ENCODE results near the gene EOLA2. TPM values are rescaled to one million over a fixed set of nuclear protein-coding genes. Genes with fewer than 3 reads are reported as not detected.
"Not testable (repeated sequence)": the region's sequence is repeated elsewhere in the genome, so short reads cannot be mapped to it uniquely, and the experiment has no call there.

The EOLA2 gene
- 10 to 100 TPM; 24.2 to 34.0 TPM for total RNA-seq

DNA sequence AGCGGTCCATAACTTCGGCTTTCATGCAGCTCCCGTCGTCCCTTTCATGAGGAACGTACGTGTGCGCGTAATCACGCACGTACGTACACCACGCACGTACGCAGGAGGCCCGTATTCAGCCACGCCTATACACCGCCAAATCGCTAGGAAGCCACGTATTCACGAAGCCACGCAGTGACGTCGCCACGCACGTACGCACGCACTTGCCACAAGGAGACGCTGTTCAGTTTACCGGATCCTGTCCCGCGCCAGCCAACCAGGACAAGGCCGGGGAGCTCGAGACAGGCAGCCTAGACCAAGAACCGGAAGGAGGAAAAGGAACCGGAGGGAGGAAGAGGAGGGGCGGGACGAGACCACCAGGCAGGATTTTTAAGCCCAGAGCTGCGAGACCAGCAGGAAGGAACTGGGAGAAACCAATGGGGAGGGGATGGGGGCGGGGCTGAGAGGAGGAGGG is at the start of gene EOLA2:
Gene EOLA2, minus strand, starts transcription at position 65 of the 454 bp plus-strand sequence. CDS start 4,617 bp downstream, outside the sequence.
- H3K9me3 Mint-ChIP-seq: no peaks in the 10 kb centered on the region
- peak; percentile 73 to 79 for ATAC-seq
- H3K27ac Mint-ChIP-seq: peak within 1 kb of the TSS; percentile 95 to 99
- peak; percentile 80 to 94 for DNase-seq (ENCODE audit: low spot score in 2 of 2)
- H3K36me3 Mint-ChIP-seq: peaks cover 0 to 5% of the 10 kb centered on the region in 2 donors

DNA sequence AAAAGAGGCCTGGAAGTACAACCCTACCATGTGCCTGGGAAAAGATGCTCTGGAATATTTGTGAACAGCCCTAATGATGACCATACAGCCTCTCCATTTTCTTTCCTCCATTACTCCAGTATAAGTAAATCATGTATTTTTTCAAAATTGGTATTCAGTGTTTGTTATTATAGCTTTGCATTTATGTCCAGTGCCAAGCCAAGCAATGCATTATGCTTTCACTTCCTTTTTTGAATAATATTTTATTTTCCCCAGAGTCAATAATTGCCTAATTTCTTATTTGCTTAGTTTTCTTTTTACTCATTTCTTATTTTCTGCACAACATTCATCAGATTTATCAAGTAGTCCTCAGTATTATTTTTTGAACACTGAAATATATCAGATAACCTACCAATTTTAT is 49.3 kb upstream of the EOLA2 start:
- DNase-seq (ENCODE audit: low spot score in 2 of 2) (no peak), ATAC-seq (no peak)
- H3K36me3 Mint-ChIP-seq: peaks cover 0 to 1% of the 10 kb centered on the region in 2 donors
- H3K27ac Mint-ChIP-seq: no peak overlapping the region
- H3K9me3 Mint-ChIP-seq: no peaks in the 10 kb centered on the region

DNA sequence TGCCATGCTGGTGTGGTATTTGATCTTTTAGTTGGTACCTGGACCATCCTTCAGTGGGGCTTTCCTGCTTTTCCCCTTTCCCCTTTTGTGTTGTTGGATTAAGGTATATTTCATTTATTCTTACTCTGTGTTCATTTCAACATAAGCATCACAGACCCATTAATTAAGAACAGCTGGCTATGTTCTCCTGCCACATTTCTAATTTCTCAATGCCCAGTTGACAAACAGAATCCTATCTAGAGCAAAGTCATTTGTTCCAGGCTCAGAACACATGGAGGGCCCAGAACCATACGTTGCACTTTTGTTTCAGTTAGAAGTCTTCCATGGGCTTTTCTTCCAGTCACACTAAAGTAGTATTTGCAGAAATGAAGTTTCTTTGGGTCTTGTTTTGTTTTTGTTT is 46.1 kb upstream of the EOLA2 start:
- no peak for DNase-seq (ENCODE audit: low spot score in 2 of 2)
- Mint-ChIP-seq H3K27ac (no peak overlapping the region), H3K36me3 (no peaks in the 10 kb centered on the region), H3K9me3 (no peaks in the 10 kb centered on the region)
- no peak for ATAC-seq

DNA sequence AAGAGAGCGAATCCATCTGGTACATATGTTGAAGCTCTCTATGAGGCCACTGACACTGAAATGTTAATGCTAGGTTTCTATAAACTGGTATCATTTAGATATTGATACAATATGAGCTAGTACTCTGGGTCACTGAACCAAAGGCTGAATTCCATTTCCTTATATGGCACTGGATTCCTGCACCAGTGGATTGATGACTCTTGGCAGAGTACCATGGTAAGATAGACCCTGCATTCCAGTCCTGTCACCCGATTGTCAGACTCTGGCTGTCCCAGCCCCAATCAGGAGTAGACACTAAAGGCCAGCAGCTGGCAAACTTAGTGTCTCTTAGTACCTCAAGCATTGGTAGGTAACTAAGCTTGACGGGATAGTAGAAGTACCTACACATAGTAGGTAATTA is 44.0 kb upstream of the EOLA2 start:
- ATAC-seq (no peak), DNase-seq (ENCODE audit: low spot score in 2 of 2) (no peak)
- Mint-ChIP-seq H3K36me3 (no peaks in the 10 kb centered on the region), H3K9me3 (no peaks in the 10 kb centered on the region), H3K27ac (no peak overlapping the region)

DNA sequence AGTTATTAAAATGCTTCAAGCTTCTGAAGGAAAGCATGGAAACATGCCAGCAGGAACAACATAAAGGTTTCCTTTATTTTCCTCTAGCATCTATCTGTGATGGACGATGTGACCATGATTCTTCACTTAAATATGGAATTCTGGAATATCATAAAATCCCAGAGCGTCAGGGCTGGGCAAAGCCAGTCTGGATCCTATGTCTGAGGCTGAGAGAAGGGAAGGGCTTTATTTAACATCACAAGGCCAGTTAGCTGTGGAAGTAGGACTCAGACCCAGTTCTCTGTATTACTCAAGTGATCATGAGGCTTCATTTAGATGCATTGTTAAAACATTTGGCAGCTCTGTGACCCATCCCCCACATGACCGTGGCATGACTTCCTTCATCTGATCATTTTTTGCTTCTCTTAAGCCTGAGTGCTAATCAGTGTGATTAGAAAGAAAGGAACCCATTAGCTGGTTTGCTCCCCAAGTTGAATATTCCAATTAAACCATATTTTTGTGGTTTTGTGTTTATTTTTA is 40.9 kb upstream of the EOLA2 start:
- no peaks in the 10 kb centered on the region for H3K9me3 Mint-ChIP-seq
- DNase-seq (ENCODE audit: low spot score in 2 of 2) (no peak), ATAC-seq (no peak)
- H3K27ac Mint-ChIP-seq: no peak overlapping the region
- H3K36me3 Mint-ChIP-seq: no peaks in the 10 kb centered on the region

DNA sequence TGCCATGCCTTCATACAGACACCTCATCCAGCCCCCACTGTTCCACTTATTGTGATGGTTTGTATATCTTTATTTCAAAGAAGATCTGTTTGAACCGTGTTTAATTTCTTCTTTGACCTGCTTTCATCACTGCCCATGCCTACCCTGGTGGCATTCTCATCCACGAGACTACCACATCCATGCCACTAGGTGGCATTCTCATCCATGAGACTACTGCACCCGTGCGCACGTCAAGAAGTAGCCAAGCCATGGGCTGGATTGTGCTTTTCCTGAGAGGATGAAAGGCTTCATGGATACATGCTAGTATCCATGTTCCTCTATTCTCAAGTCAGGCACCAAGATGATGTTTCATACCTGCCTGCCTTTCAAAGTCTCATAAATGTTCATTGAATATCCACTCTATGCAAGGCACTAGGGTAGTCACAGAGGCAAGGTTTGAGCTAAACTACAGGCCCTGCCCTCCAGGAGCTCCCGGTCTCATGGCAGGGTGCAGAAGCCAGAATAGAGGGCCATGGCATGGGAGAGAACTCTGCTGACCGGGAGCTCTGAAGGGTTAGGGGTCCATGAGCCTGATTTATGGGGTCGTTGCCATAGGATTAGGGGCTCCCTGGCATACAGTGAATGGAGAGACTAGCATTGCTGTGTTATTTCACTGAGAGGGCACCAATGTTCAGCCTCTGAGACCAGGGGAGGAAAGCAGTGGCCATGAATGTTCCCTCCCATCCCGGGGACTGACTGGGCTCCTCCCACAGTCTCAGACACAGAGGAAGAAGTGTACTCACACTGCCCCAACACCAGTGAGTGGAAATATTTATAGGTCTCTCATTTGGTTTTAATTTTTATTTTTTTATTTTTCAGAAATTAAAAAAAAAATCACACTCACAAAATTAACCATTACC is 24.8 kb upstream of the EOLA2 start:
- Mint-ChIP-seq H3K27ac (no peak overlapping the region), H3K9me3 (no peaks in the 10 kb centered on the region), H3K36me3 (no peaks in the 10 kb centered on the region)
- DNase-seq (ENCODE audit: low spot score in 2 of 2) (peak in 1 of 2 donors; percentile 19), ATAC-seq (peak in 1 of 2 donors; percentile 62)

DNA sequence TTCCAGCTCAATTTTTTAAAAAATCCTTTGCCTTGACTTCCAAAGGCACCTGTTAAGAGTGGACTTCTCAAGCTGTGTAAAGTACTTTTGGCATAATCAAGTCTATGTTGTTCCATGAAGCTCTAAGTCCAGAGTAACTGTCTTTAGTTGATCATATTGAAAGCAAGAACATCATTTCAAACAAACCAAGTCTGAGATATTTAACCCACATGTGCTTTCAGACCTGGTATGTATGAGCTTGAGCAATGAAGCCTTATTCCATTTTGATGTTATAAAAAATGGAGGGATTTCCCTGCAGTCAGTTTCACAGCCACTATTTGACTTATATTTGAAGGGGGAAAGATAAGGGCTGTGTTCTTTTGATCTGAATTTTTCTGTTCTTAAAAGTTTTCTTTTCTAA is 23.7 kb upstream of the EOLA2 start:
- ATAC-seq (no peak), DNase-seq (ENCODE audit: low spot score in 2 of 2) (no peak)
- Mint-ChIP-seq H3K27ac (no peak overlapping the region), H3K36me3 (no peaks in the 10 kb centered on the region), H3K9me3 (no peaks in the 10 kb centered on the region)

DNA sequence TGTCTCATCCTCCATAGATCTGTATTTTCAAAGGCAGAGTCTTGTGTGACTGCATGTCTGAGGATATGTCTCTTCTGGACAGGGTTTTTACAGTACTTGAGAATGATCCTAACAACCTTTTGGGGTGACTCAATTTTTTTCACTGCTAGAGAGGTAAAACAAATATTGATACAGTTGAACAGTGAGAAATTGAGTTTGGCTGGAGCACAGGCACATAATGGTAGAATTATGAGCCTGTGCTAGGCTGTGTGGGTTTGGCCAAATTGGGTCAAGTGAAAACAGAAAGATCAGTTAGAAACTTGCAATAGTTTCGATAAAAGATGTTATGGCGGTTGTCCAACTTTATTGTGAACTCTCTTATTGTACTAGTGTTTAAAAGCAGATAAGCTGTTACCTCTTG is 23.3 kb upstream of the EOLA2 start:
- H3K36me3 Mint-ChIP-seq: no peaks in the 10 kb centered on the region
- DNase-seq (ENCODE audit: low spot score in 2 of 2) (no peak), ATAC-seq (no peak)
- H3K9me3 Mint-ChIP-seq: no peaks in the 10 kb centered on the region
- no peak overlapping the region for H3K27ac Mint-ChIP-seq

DNA sequence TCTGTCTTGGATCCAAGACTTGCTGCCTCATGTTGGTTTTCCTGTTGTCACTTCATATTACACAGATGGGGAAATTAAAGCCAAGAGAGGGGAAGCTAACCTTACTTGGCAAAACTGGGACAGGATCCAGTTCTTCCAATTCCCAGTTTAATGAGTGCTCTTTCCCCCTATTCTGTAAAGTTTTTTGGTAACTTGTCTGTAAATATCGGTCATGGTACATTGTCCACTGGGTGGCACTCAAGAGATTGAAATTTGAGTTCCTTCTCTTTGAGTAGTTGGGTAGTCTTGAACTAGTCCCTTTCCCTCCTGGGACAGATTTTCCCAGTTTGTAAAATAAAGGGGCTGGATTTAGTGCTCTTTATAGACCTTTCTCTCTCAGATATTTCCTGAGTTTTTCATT is 12.4 kb upstream of the EOLA2 start:
- Mint-ChIP-seq H3K27ac (no peak overlapping the region), H3K36me3 (no peaks in the 10 kb centered on the region), H3K9me3 (no peaks in the 10 kb centered on the region)
- ATAC-seq (no peak), DNase-seq (ENCODE audit: low spot score in 2 of 2) (no peak)

DNA sequence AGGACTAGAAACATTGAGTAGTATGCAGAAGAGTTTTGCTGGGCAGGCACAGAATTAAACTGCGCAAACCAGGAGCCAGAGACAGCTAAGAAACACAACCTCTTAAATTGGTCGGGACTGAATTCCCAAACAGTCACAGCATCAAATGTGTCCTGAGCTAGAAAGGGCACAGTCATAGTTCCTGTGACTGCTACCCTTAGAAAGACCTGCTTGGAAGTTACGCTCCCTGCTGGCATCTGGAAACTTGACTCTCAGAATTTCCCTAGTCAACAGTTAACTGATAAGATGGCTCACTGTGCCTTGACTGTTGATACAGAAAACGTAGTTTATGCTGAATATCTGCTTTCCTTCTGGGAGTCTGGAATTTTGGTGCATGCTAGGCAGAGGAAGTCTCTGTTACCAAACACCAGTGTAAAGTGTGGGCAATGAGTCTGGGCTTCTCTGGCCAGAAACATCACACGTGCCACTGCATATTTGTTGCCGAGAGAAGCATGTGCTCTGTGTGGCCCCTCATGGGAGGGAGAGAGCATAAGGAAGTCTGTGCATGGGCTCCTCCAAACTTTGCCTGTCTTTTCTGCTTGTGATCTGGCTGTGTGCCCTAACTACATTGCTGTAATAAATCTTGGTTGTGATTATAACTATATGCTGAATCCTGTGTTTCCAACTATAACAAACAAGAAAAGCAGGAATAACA is 11.6 kb upstream of the EOLA2 start:
- no peak for ATAC-seq
- Mint-ChIP-seq H3K27ac (no peak overlapping the region), H3K36me3 (no peaks in the 10 kb centered on the region), H3K9me3 (no peaks in the 10 kb centered on the region)
- DNase-seq (ENCODE audit: low spot score in 2 of 2): no peak

DNA sequence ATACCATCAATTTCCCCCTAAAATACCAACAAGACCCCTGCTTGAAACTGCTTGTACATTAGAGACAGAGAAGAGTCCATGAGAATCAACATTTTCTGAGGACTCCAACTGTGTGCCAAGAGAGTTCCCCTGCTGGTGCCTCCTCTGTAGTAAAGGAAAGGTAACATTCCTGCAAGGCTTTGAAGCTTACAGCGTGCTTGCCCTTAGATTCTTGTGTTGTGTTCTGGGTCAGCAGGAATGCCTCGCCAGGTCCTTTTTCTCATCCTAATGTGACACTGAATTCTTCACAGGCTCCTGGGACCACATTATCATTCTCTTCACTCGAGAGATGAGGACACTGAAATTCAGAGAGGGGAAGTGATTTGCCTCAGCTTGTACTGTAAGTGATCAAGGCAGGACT is 9.7 kb upstream of the EOLA2 start:
- DNase-seq (ENCODE audit: low spot score in 2 of 2): no peak
- ATAC-seq: no peak
- Mint-ChIP-seq H3K9me3 (no peaks in the 10 kb centered on the region), H3K27ac (no peak overlapping the region), H3K36me3 (no peaks in the 10 kb centered on the region)

DNA sequence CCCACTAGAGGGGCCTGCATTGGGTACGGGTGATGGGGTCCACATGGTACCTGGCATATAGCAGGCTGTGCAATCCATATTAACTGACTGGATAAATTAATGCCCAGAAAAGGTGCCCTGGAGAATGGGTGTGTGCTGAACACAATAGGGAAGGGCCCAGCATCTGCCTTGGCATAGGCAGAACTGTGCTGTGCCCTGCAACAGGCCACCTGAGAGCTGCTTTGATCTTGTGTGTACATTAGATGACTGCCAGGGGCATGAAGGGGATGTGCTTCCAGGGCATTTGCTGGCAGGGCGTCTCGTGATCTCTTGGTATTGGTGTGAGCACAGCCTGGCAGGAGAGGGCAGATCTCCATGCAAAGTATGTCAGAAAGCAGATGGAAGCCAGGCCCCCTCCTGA is 8.6 kb upstream of the EOLA2 start:
- H3K9me3 Mint-ChIP-seq; DNase-seq (ENCODE audit: low spot score in 2 of 2); H3K36me3 Mint-ChIP-seq; ATAC-seq; H3K27ac Mint-ChIP-seq: not testable (repeated sequence)

DNA sequence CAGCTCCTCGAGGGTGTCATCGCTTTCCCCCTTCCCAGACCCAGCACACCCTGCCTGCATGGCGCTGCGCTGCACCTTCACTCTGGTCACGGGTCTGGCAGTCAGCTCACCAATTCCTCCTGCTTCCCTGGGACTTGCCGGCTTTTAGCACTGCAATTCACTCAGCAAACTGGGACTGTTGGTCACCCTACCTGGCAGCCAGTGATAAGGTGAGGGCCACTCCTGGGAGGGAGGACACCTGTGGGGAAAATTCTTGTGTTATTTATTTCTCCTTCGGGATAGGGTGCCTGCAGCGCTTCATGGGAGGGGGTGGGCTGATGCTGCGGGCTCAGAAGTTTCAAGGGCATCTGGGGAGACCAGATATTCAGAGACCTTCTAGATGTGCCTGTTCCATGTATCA is 7.5 kb upstream of the EOLA2 start:
- not testable (repeated sequence) for DNase-seq (ENCODE audit: low spot score in 2 of 2); H3K9me3 Mint-ChIP-seq; ATAC-seq; H3K36me3 Mint-ChIP-seq; H3K27ac Mint-ChIP-seq

DNA sequence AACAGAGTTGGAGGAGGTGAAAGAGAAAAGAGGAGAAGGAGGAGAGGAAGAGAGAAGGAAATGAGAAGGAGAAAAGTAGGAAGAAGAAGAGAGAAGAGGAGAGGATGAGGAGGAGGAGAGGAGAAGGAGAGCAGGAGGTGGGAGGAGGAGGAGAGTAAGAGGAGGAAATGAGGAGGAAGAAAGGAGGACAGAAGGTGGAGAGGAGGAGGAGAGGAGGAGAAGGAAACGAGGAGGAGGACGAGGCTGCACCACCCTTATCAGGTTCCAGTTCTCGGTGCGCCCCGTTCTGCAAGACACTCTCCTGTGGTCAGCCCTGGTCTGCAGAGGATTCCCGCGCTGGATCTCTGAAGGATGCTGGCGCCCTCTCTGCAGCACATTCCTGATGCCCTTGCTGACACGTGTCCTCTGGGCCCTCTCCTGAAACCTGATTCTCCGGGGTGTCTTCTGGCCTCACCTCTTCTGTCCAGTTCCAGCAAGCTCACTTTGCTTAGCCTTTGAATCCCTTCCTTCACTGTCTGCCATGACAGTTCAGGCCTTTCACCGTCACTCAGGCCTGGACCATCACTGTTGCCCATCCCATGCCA is 6.9 kb upstream of the EOLA2 start:
- not testable (repeated sequence) for H3K9me3 Mint-ChIP-seq; ATAC-seq; DNase-seq (ENCODE audit: low spot score in 2 of 2); H3K27ac Mint-ChIP-seq; H3K36me3 Mint-ChIP-seq

DNA sequence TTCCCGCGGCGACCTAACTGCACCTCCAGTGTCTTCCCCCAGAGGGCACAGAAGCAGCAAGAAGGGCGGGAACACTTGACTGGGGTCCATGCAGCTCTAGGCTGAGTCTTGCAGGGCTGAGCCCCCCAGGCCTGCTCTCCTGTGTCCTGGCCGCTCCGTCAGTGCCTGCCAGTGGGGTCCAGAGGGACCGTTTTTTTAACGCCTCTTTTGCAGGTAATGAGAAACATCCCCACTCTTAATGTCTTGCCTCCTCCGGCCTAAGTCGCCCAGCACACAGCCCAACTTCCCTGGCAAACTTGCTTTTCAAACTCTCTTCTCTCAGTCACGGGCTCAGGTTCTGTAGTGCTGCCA is 2.4 kb upstream of the EOLA2 start:
- DNase-seq (ENCODE audit: low spot score in 2 of 2); H3K36me3 Mint-ChIP-seq; ATAC-seq; H3K9me3 Mint-ChIP-seq: not testable (repeated sequence)
- peak overlapping the region; percentile 93 to 97 for H3K27ac Mint-ChIP-seq

DNA sequence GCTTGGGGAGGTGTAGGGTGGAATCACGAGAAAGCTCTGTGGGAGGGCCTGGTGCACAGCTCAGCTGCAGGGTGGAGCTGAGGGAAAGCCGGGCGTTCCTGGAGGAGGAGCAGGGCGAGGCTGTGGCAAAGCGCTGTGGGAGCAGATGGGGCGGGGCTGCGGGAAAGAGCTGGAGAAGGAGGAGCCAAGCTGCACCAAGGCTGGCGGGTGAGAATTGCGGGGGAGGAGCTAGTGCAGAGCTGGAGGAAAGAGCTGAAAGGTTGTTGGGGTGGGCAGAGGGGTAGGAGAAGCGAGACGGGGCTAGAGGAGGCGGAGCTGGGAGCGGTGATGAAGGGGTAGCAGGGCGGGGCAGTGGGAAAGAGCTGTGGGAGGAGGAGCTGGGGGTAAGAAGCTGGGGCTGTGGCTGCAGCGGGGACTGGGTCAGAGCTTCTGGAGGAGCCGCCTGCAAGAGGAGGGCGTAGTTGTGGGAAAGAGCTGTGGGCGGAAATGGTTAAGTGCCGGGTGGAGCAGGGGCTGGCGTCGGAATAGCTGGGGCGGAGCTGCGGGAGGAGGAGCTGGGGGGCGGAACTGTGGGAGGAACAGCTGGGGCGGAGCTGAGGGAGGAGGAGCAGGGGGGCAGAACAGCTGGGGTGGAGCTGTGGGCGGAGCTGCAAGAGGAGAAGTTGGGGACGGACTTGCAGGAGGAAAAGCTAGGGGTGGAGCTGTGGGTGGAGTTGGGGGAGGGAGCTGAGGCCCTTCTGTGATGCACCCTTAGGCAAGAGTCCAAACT is 1.8 kb upstream of the EOLA2 start:
- peaks cover 0 to 5% of the 10 kb centered on the region in 2 donors for H3K36me3 Mint-ChIP-seq
- no peaks in the 10 kb centered on the region for H3K9me3 Mint-ChIP-seq
- H3K27ac Mint-ChIP-seq: peak overlapping the region; percentile 93 to 97
- DNase-seq (ENCODE audit: low spot score in 2 of 2) (peak; percentile 81 to 90), ATAC-seq (peak; percentile 65 to 66)

DNA sequence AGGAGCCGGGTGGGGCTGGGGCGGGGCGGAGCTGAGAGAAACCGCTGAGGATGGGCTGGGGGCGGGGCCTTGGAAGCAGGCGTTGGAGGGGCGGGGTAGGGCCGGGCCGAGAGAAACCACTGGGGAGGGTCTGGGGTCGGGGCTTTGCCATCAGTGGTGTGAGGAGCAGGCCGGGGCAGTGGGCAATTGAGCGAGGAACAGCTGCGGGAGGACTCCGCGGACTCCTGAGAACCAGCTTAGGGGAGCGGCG is 1.3 kb upstream of the EOLA2 start:
- DNase-seq (ENCODE audit: low spot score in 2 of 2) (no peak), ATAC-seq (peak; percentile 20 to 45)
- H3K27ac Mint-ChIP-seq: peak overlapping the region; percentile 93 to 97
- H3K36me3 Mint-ChIP-seq: peaks cover 0 to 5% of the 10 kb centered on the region in 2 donors
- no peaks in the 10 kb centered on the region for H3K9me3 Mint-ChIP-seq
